HG02678 (cell line): ENCODE results near the gene REM2.
"Not testable (repeated sequence)": the region's sequence is repeated elsewhere in the genome, so short reads cannot be mapped to it uniquely, and the experiment has no call there.

Experiments used
- ATAC-seq: cut with Tn5 transposase; IDR thresholded peaks from one replicate; pipeline ENCODE4 v1.9.1; 2021; ENCODE audit warnings: mild to moderate bottlenecking, moderate library complexity; ENCODE audit not compliant: unreplicated experiment

The REM2 gene

DNA sequence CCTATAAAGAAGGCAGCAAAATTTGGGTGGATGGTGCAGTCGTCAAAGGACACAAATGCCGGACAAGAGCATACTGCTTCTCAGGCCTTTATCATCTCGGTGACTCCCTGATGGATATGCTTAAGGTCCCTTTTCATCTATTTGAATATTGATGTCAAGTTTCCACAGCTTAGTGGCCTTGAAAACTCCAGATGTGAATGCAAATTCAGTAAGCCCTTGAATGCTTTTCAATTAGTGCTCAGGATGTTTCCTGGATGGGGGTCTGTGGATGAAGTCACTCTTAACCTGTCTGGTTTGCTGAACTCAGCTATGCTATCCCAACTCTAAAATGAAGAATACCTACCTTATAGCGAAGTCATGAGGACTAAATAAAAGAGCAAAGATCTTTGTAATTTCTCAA lies 10.7 kb downstream of the REM2 start:
- no peak for ATAC-seq

DNA sequence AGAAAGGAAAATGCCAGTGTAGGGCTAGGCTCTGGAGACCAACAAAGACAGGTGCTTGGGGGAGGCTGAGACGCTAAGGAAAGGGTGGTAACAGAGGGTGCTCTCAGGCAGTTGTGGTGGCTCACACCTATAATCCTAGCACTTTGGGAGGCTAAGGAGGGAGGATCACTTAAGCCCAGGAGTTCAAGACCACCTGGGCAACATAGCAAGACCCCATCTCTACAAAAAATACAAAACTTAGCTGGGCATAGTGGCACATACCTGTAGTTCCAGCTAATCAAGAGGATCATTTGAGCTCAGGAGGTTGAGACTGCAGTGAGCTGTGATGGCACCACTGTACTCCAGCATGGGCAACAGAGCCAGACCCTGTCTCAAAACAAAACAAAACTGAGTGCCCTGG lies 12.4 kb downstream of the REM2 start:
- no peak for ATAC-seq

DNA sequence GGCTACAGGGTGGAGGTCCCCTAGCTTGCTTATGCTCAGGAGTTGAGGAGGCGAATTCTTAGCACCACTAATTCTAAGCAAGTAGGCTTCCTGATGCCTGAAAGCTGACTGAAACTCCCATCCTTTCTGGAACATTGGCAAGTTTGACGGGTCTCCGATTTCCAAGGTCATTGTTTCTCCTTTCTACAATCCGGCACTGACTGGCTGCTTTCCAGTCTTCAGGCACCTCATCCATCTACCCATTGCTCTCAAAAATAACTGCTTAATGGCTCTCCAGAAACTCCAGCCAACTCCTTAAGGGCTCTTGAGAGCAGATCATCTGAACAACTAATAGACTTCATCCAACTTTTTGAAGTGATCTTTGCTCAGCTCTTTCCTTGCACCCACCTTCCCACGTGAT lies 13.3 kb downstream of the REM2 start:
- no peak for ATAC-seq

DNA sequence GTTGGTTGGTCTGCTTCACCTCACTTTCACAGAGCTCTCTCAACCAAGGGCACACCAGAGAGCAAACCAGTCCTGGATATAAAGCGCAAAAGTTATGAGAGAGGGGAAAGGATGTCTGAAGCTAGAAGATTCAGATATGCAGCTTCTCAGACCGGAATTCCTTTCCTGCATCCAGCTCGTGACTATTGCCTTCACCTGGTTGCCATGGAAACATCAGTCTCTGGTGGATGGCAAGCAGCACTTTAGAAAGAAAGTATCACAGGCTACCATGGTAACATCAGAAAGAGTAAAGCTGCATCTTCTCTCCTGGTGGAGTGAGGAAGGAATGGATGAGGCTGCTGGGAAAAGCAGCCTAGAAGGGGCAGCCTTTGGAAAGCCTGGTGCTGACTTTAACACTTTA lies 13.7 kb downstream of the REM2 start:
- no peak for ATAC-seq

DNA sequence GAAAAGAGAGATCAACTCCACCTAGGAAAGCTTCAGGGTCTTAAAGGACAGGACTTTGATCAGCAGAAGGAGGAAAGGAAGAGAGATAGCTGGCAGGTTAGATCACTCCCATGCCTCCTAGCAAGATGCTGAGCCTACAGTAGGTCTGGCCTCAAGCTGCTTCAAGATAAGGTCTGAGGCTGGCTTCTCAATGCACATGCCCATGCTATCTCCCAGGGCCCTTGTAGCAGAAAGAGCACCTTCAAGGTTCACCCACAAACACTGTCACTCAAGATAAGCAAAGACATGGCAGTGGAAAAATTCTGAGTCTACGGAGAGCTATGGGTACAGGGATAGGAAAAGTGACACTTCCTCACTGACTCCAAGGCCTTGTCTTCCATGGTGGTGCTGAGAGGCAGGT lies 14.3 kb downstream of the REM2 start:
- no peak for ATAC-seq

DNA sequence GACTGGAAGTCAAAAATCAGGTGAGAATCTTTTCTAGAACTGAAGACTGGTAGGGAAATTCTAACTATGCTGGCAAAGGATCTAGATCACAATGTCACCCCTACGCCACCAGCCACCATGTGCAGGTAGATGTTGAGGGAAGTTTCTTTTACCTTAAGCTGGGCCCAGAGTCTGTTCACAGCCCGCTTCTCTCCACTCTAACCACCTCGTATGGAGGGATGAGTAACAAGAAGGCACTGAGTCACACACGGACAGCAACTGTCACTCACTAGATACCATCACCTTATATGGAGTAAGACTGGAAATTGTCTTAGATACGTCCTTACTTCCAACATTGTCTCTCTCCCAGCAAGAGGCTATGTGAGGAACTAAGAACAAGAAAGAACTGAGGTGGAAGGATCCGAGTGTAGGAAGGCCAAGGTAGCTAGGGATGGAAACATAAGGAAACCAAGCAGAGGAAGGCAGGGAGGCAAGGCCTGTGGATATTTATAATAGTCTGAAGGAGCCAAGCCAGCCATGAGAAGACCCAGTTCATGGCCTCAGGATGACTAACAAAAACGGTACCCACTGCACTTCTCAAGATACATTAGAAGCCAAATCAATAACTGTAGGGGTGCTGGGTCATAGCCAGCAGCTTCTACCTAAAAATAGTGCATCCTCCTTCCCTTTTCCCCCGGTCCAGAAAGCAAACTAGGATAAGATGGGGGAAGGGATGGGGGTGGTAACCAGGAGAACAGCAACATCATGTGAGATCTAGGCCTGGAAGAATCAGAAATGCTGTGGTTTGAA lies 15.5 kb downstream of the REM2 start:
- no peak for ATAC-seq

DNA sequence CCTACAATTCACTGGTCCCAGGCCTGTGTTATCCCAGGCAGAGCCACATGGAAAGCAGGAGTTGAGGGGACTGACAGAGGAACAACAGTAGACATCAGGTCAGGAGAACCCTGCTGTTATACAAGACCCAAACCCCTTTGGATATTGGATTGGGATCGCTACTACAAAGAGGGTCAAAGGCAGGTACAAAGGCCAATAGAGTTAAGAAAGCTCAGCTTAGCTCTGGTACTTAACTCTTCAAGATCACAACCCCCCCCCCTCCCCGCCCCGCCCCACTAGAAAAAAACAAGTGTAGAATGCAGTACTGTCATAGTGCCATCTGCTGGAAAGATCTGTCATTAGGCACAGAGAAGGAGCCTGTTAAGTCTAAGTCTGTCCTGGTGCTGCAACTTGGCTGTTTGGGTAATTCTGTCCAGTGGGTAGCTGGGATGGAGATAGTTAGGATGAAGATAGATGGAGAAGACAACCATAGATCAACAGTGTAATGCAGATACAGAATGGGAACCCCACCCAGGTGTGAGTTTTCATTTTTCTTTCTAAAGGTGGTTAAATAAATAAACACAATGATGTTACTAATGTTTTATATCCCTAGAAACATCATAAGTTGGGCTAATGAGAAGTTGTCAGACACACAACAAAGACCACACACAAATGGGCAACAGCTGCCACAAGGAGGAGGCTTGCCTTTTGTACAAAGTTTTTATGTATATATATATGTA lies 17.2 kb downstream of the REM2 start:
- no peak for ATAC-seq

DNA sequence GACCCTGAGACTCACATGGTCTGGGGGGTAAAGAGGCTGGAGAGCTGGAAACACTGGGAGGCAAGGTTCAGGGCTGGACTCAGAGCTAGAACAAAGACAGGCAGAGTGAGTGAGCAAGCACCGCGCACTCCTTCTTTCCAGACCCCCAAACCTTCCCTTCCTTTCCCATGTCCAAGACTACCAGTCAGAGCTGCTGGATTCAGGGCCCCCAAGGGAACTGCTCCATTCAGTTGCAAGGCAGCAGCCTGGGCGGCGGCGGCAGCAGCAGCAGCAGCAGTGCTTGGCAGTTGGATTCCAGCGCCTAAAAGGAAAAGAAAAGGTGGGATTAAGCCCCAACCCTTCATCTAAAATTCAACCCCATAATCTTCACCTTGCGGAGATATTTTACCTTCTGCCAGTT lies 18.8 kb downstream of the REM2 start:
- no peak for ATAC-seq

DNA sequence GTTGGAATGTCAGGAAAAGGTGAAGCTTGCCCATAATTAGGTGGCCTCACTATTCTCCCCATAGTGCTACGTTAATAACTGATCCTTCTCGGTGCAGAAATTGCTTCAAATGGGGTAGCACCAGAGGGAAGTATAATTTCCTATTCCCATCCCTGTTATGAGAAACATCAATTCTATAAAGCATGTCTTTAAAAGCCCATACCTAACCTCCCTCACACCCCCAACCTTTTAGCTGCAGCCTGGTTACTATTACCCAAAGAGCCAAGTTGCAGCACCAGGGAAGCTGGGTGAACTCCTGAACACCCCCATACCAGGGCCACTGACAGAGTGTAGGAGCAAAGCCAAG lies 20.7 kb downstream of the REM2 start:
- ATAC-seq: no peak

DNA sequence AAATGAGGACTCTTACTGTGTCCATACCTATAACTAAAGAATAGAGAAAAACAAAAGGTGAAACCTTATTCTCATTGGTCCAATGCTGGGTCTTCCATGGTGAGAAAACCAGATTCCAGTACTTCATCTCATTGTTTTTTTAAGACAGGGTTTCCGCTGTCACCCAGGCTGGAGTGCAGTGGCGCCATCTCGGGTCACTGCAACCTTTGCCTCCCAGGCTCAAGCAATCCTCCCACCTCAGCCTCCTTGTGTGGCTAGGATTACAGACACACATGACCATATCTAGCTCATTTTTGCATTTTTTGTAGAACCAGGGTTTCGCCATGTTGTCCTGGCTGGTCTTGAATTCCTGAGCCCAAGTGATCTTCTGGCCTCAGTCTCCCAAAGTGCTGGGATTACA lies 22.6 kb downstream of the REM2 start:
- no peak for ATAC-seq

DNA sequence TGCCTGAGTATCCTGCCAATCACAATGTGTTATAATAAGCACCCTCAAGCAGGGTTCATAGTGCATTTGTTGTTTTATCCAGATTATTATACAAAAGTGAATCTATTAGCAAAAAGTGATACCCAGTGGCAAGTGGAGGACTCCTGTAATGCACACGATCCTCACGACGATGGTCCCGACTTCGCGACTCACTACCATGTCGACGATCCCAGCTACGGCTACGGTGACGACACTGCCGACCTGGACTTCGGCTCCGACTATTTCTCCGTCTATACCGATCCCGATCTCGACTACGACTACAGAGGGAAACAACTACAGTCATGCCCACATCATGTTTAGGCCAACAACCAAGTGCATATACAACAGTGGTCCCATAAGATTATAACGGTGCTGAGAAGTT lies 23.1 kb downstream of the REM2 start:
- no peak for ATAC-seq

DNA sequence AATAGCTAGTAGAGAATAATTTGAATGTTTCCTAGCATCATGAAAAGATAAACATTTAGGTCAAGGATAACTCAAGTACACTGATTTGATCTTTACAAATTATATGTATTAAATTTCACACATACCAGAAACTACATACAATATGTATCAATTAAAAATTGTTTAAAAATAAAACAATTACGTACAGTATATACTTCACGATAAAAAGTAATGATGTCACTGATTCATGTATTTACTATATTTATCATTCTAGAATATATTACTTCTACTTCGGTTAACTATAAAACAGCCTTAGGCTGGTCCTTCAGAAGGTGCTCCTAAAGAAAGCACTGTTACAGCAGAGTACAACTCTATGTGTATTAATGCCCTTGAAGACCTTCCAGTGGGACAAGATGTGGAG lies 24.4 kb downstream of the REM2 start:
- no peak for ATAC-seq

DNA sequence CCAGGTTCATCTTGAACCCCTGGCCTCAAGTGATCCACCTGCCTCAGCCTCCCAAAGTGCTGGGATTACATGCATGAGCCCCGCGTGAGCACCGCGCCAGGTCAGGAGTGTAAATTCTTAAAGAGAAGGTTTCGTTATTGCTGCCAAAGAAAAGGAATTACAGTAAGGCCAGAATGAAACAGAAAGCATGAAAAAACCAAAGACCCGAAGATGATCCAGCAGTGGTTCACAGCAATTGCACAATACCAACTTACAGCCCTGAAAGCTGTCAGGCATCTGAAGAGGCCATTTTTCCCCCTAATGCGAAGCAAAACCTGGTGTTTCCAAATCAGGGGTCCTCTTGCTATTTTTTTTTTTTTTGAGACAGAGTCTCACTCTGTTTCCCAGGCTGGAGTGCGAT lies 25.6 kb downstream of the REM2 start:
- no peak for ATAC-seq

DNA sequence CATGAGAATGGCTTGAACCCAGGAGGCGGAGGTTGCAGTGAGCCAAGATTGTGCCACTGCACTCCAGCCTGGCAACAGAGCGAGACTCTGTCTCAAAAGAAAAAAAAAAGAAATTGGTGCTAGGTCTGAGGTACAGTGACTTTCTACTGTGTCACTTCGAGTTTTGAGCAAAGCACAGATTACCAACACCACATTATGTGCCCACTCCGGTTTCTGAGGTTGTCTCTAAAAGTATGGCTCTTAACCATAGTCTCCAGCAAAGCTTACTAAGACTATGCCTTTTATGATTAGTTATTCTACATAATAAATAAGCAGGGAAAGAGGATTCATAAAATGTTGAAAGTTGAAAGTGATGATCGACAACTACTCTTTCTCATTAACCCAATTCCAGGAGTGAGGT lies 27.9 kb downstream of the REM2 start:
- no peak for ATAC-seq

DNA sequence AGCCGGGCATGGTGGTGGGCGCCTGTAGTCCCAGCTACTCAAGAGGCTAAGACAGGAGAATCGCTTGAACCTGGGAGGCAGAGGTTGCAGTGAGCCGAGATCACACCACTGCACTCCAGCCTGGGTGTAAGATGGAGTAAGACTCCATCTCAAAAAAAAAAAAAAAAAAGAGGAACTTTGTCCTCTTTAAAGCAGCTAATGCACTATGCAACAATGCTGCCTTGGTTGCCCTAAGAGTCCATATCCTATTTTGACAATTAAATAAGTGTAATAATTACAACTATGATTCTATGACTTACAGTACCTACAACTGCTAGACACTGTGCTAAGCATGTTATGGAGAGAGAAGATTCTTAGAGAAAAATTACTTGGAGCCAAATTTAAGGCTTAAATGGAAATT lies 31.8 kb downstream of the REM2 start:
- ATAC-seq: not testable (repeated sequence)

DNA sequence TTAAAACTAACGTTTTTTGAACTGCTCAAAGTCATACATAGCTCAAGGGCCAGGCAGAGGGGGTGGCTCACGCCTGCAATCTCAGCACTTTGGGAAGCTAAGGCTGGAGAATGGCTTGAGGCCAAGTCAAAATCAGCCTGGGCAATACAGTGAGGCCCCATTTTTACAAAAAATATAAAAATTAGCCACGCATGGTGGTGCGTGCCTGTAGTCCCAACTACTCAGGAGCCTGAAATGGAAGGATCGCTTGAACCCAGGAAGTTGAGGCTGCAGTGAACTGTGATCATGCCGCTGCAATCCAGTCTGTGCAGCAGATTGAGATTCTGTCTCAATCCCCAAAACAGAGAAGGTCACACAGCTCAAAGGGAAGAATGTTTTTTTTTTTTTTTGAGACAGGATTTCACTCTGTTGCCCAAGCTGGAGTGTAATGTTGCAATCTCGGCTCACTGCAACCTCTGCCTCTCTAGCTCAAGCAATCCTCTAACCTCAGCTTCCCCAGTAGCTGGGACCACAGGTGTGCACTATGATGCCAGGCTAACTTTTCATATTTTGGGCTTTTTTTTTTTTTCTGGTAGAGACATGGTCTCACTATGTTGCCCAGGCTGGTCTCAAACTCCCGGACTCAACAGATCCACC lies 33.0 kb downstream of the REM2 start:
- no peak for ATAC-seq

DNA sequence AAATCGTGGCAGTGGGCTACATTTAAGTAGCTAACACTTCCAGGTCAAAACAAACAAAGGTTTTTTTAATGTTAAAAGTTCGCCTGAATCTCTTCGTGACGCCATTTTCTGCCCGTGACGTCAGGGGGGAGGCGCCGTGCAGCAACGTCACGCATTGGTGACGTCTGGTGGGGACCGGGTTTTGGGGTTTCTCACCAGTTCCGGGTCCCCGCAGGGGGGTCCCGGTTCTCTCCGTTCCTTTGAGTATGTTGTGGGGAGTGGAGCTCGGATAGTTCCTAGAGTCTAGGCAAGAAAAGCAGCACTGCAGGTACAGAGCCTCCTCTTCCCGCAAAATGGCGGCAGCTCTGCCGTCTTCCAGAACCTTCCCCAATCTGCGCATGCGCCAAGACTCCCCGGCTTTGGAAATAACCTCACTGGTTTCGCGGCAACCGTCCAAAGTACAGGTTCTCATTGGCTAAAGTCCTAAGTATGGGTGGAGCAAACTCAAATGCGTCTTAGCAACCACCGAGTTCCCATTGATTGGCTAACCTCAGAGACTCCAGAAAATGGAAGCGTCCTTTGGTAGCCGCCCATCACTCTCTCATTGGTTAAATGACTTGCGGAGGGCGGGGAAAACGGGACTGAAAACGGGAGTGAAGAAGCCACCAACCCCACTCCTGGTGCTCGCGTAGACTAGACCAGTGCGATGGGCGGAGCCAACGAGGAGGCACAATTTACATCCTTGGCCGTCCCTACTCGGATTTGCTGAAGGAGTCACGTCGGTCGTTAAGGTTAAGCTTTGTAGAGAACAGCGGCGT lies 36.0 kb downstream of the REM2 start, which contains the start of gene RBM23:
RBM23 (minus strand) TSS at position 346 of the 797 bp plus-strand sequence.
- ATAC-seq: peak; percentile 88

DNA sequence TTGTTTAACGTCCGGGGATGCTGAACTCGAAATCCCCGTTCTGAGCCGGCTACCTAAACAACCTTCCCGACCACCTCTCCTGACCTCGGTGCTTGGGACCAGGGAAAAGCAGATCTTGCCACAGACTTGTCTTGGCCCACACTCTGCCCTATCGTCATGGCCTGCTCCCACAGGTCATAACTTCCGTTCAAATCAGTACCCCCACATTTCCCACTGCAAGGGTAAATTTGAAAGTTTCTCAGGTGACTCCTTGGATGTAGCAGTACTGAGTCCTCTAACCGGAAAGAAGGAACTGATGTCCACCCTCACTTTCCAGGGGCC lies 36.5 kb downstream of the REM2 start:
- peak; percentile 15 for ATAC-seq

DNA sequence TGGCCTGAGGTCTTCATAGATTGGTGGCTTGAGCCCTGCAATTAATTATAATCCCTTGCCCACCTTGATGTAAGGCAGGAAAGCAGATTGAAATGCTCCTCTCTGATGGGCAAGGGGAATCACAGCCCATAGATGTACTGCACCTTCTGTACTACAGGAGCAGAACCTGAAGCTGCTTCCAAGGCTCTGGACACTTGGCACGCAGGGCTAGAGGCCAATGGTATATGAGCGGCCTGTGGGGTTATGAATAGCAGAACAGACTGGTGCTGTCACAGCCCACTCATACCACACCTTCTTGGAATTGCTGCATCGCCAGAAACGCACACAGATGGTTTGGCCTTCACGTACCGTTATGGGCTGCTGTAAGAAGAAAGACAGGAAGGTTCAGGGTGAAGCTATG lies 37.7 kb downstream of the REM2 start:
- ATAC-seq: no peak

DNA sequence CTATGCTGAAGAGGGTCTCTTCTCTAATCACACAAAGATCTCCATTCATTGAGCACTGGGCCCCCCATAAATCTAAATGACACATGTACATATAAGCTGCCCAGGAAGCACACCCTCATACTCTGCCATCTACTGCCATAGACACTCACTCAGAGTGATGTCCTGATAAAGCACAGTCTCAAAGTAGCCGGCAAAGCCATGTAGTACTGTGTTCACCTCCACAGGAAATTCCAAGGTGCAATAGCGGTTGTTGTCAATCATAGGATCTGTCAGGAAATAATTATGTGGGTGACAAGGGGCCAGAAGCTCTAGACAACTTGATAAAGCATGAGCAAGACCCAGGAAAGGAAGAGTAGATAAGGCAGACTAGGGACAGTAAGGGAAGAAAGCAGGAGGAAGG lies 39.3 kb downstream of the REM2 start:
- ATAC-seq: no peak

DNA sequence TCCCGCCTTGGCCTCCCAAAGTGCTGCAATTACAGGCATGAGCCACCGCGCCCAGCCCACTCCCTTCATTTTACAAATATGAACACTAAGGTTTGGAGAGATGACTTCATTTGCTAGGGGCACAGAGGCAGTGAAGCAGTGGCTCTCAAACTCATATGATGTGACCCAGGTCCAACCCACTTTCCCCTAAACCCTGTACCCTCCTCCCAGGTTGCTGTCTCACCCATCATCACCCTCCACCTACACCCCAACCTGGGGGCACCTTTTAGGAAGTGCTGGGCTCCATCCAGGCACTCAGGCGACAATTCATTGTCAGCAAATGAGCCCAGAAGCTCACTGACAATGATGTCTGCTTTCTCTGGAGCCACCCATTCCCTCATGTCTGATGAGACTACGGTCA lies 40.7 kb downstream of the REM2 start:
- no peak for ATAC-seq

DNA sequence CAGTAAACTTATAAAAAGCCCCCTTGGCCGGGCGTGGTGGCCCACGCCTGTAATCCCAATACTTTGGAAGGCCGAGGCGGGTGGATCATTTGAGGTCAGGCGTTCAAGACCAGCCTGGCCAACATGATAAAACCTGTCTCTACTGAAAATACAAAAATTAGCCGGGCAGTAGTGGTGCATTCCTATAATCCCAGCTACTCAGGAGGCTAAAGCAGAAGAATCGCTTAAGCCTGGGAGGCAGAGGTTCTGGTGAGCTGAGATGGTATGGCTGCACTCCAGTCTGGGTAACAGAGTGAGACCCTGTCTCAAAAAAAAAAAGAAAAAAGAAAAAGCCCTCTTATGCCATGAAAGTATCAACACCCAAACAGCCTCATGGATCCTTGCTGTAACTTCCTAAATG lies 42.5 kb downstream of the REM2 start:
- ATAC-seq: no peak
